HG02884 (cell line): ENCODE results near the gene INSC.
"Not testable (repeated sequence)": the region's sequence is repeated elsewhere in the genome, so short reads cannot be mapped to it uniquely, and the experiment has no call there.

ENCODE experiments used
- ATAC-seq: cut with Tn5 transposase; IDR thresholded peaks from one replicate; pipeline ENCODE4 v1.9.1; 2021; ENCODE audit warnings: mild to moderate bottlenecking, moderate library complexity; ENCODE audit not compliant: unreplicated experiment

The INSC gene

GRCh38 chr11:15114501-15115475 is at the start of gene INSC:
Gene INSC (plus strand): TSS chr11:15114923. CDS start chr11:15149175, 34,252 bp downstream.
- no peak for ATAC-seq

DNA sequence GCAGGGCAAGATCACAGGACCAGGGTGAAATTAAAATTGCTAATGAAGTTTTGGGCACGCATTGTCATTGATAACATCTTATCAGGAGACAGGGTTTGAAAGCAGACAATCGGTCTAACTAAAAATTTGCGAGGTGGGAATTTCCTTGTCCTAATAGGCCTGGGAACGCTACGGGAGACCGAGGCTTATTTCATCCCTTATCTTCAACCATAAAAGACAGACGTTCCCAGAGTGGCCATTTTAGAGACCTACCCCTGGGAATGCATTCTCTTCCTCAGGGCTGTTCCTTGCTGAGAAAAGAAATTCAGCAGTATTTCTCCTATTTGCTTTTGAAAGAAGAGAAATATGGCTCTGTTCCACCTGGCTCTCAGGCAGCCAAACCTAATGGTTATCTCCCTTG is 45.0 kb upstream of the INSC start:
- ATAC-seq, result not testable (repeated sequence)

- no peak for ATAC-seq
Measured at GRCh38 chr11:15071556-15072255, 43.0 kb upstream of the INSC start.

DNA sequence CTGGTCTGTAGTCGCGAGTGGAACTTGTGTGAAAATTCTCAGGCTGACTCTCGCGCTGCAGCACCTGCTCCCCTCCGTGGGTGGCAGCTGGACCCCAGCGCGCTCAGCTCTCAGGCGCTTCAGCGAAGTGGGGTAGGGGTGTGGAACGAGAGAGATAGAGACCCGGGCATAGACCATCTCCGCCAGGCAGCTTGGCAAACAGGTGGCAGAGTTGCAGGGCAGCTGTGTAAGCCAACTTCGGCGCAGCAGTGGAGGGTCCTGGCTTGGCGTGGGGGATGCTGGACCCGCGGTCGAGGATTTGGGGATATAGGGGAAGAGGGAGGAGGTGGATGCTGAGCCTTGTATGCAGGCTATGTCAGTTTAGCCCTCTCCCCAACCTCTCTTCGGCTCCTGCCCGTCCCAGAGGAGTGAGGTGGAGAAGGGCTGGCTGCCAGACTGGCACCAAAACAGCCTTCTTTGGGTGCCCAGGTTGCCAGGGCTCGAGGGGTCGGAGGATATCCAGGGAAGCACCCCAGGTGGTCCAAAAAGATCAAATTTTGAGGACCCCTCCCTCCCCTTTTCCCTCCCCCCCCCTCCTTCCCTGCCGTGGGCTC is 42.1 kb upstream of the INSC start:
- no peak for ATAC-seq

DNA sequence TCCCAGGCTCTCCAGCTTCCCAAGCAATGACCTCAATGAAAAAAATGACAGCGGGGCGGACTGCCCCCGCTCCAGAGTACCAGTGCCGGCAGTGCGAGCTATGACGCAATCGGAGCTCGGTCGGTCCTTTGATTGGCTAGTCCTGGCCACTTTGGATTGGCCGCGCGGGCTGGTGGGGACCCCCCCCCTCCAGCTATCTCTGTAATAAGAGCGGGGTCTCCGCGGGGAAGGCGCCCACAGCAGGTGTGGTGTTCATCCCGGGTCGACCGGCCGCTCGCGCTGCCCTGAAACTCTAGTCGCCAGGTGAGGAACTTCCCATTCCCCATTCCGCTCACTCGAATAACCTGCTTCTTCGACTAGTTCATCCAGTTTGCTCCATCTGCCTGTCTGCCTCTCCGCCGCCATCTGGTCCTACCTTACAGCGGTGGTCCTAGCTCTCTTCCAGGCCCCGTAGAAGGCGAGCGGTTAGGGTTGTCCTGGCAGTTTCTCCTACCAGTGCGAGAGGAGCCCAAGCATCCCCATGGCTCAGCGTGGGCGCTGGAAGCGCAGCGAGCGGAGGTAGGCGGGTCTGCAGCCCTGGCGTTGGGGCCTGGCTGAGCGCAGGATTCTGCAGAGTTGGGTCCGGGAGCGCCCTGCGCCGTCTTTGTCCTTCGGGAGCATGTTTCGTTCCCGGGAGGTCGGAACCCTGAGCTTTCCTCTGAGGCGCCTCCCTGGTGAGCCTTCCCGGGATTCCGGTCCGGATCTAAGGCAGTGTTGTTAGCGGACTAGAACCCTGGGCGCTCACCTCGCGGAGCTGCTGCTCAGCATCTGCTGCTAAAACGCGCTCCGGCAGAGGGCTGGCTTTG is 41.1 kb upstream of the INSC start, which contains the start of gene CALCB:
Gene CALCB (plus strand): TSS at position 233 of the 845 bp plus-strand sequence. CDS start 1,126 bp downstream, outside the sequence.
- ATAC-seq, result no peak

- peak; percentile 96 for ATAC-seq
Measured at GRCh38 chr11:15074206-15075161, 40.2 kb upstream of the INSC start.

GRCh38 chr11:15075162-15075526 is 39.6 kb upstream of the INSC start:
- ATAC-seq, result no peak

GRCh38 chr11:15091175-15091574 is 23.5 kb upstream of the INSC start:
- no peak for ATAC-seq

GRCh38 chr11:15091625-15092024 is 23.1 kb upstream of the INSC start:
- ATAC-seq, result no peak

DNA sequence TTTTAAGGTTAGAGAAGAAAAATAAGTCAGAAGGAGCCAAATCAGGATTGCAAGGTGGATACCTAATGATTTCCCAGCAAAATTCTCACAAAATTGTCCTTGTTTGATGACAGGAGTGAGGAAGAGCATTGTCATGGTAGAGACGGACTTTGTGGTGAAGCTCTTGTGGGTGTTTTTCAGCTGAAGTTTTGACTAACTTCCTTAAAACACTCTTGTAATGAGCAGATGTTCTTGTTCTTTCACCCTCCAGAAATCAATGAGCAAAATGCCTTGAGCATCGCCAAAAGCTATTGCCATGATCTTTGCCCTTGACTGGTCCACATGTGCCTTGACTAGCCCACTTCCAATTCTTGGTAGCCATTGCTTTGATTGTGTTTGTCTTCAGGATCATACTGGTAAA is 21.3 kb upstream of the INSC start:
- ATAC-seq, result peak; percentile 96

- no peak for ATAC-seq
Measured at GRCh38 chr11:15095736-15096228, 18.9 kb upstream of the INSC start.

- no peak for ATAC-seq
Measured at GRCh38 chr11:15097411-15097810, 17.3 kb upstream of the INSC start.

GRCh38 chr11:15099267-15099666 is 15.5 kb upstream of the INSC start:
- ATAC-seq, result no peak

DNA sequence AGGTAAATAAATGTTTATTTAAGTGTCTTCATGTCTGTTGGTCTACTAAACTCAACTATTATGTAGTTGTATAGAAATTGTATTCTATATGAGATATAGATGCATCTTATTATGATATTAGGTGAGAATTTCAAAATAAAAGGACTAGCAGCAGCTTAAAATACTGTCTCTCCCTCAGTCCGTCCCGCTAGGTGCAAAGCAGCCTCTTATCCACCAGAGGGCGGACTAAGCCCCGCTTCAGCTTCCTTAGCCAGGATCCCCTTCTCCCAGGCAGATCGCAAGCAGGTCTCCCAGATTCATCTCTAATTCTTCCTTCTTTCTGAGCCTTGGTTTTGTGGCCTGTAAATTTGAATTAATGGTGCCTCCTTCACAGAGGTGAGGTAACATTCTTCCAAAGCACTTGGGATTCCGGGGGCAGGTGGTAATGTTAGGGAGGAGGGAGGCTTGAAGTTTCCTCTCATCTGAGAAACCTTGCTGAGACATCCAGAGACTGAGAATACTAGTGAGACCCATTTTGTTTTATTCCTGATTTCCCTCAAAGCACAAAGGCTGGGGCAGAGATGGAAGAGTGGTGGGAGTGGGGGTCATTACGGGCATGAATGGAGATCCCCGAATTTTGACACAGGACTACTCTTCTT is 13.5 kb upstream of the INSC start:
- ATAC-seq, result peak; percentile 83

GRCh38 chr11:15104166-15104565 is 10.6 kb upstream of the INSC start:
- ATAC-seq, result no peak

- no peak for ATAC-seq
Measured at GRCh38 chr11:15106201-15106965, 8.3 kb upstream of the INSC start.

- ATAC-seq, result peak; percentile 49
Measured at GRCh38 chr11:15107730-15108515, 6.8 kb upstream of the INSC start.
